Left renal cortex interstitium (tissue), 4 donors: ENCODE results near the gene SLC44A3. TPM values are rescaled to one million over a fixed set of nuclear protein-coding genes. Genes with fewer than 3 reads are reported as not detected.
A peak's percentile ranks its signal among the peaks of the same experiment; 100 is the strongest.

Experiments
- DNase-seq, 4 donors: peaks; one replicate each; pipeline ENCODE4 v3.0.0-alpha.2; 2013; ENCODE audit warnings: low read depth in 4 of 4, low spot score in 2 of 4, missing footprints in 1 of 4
- polyA plus RNA-seq, 4 donors: library from polyadenylated mRNA; unstranded; fragments of 120-200 nt; gene quantifications; one replicate each; pipeline ENCODE4 v1.2.1, GENCODE V29; 2013; ENCODE audit not compliant: insufficient read length in 4 of 4

SLC44A3 gene
- polyA plus RNA-seq, 4 donors = 60.1 to 98.0 (median 82.3) TPM

DNA sequence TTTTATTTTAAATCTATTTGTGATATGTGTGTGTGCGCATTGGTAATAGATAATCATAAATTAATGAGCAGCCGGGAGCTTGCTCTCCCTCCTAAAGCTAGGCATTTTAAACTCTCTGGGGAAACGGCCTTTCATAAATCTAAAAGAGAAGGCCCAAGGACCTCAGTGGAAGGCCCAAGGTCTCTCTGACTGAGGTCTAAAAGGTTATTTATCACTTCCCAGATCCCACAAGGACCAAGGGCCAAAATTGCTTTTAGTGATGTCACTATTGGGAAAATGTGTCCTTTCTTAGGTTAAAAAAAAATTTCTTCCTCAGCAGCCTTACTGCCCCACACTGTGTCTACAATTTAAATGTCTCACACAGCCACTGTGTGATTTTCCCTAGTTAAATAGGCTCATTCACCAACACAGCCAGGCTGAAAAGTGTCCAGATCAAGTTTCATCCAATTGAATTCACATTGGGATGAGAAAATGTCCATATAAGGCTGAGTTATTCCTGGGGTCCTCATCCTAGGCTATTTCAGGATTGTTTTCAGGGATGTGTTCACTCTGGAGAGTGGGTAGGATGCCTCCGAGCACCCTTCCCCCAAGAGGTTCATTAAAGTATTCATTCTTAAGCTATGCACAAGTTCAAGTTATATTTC lies 46.1 kb downstream of the SLC44A3 start:
- peak in 1 of 4 donors; percentile 55 for DNase-seq

DNA sequence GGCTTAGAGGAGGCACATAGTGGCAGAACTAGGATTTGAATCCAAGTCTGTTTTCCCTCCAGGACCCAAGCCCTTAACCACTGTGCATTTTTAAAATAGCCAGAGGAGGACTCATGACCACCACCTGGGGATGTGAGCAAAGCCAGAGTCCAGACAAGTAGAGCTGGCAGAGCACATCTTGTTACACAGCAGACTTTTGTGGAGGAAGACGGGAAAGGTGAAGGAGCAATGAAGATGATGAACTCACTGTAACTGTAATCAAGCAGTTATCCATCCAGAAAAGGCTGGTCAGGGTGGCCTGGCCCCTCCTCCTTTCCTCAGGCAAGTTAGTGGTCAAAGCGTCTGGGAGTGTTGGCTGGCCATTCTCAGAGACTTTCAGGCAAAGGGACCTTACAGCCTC lies 50.9 kb downstream of the SLC44A3 start:
- no peak for DNase-seq

GRCh38 chr1:94872771-94873495 lies 52.8 kb downstream of the SLC44A3 start:
- no peak for DNase-seq

DNA sequence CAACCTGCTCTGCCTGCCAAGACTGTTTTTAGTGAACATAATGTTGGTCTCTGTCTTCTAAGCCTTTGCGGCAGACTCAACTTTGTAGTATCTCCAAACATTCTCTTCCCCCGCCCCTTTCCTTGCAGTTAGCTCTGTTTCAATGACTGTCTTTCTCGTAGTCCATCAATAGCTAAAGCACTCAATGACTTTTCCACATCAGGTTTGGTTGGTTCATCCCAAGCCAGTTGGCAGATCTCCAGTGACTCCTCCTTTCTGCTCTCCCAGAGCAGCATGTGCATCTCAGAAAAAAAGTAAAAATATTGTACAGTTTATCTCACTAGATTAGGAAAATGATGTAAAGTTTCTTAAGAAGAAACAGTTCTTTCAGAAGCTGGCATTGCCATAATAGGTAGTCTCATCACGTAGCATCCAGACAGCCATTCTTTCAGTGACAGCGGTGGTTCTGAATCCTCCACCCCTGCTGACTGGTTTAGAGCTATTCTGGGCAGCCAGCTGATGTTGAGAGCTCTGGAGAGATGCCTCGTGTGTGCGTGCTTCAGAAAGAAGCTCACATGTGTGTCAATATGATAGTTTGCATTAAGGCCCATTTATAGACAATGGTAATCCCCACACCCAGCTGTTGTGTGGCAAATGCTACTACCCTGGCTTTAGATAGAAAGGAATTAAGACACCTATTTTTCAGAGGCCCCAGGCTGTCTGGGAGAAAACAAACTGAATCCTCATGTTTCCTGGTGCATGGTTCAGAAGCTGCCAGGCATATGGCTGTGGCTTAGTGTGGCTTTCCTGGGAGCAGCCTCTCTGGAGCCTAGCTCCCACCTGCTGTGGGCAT lies 53.6 kb downstream of the SLC44A3 start:
- no peak for DNase-seq

DNA sequence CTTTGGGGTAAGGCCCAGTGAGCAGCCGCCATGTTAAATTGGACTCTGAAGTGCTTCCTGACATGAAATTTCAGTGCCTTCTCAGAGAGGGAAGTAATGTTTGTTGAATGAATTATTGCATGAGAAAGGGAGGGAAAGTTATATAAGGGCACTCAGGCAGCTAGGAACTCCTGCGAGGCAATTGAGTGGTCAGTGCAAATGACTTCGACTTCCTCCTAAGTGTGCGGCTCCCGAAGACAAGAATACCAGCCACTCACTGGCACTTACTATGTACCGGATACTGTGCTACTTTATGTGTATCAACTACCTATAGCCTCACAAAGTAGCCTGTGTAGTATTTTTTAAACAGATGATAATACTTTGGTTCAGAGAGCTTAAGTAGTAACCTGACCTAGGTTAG lies 54.3 kb downstream of the SLC44A3 start:
- DNase-seq = no peak

GRCh38 chr1:94875794-94876193 lies 55.6 kb downstream of the SLC44A3 start:
- DNase-seq = no peak

GRCh38 chr1:94876362-94876761 lies 56.2 kb downstream of the SLC44A3 start:
- DNase-seq = no peak

GRCh38 chr1:94878329-94878728 lies 58.2 kb downstream of the SLC44A3 start:
- DNase-seq = no peak

DNA sequence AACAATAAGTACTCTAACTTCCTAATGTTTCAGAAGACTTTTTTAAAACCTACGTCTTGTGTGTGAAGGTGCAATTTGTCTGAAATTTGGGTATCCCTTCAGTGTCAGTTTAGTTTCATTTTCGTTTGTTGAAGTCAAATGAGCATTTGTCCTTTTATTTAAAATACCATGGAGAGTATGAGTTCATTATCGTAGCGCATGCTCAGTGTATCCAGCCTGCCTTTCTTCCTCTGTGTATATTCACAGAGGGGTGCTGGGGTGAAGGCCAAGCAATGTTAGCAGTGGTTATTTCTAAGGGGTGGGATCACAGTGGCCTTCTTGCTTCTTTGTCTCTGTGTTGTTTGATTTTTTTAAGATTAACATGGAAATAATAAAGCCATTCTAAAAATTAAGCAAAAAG lies 63.5 kb downstream of the SLC44A3 start:
- peak in 1 of 4 donors; percentile 19 for DNase-seq

- DNase-seq = peak in 3 of 4 donors; percentile 39 to 65 (median 53)
Observed at GRCh38 chr1:94884106-94884505, 63.9 kb downstream of the SLC44A3 start.

GRCh38 chr1:94884507-94884906 lies 64.3 kb downstream of the SLC44A3 start:
- DNase-seq = peak in 1 of 4 donors; percentile 27

DNA sequence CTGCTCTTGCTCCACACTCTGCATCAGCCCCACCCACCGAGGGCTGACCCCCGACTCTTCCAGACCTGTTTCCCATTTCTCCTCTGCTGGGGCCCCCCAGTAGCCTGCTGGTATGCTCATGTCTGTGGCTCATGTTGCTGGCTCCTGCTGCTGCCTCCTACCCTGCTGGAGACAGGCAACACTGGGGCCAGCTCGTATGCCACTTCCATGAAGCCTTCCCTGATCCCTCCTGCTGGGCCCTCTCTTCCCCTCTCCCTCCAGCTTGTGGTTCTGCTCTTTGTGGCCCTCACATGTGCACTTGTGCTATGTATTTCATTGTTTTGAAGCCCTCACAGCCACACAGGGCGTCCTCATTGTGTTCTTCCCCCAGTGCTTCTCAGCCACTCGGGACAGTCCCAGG lies 66.2 kb downstream of the SLC44A3 start:
- DNase-seq = no peak

GRCh38 chr1:94887106-94887505 lies 66.9 kb downstream of the SLC44A3 start:
- no peak for DNase-seq

- DNase-seq = no peak
Observed at GRCh38 chr1:94887603-94888171, 67.5 kb downstream of the SLC44A3 start.

DNA sequence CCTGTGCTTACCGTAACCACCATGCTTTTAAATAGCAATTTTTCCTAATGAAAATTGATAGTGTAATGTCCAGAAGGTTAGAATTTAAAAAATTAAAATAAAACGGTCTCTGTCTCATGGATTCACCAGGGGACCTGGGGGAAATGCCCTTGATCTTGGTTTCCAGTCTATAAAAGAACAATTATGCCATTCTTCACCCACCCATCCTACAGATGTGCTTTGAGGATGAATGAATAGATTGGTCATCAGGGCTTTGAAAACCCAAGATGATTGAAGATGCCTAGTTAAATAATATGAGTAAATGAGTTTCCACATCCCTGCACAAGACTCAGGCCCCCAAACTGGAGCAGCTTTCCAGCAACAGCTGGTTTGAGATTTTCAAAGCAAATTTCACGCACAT lies 68.0 kb downstream of the SLC44A3 start:
- no peak for DNase-seq

GRCh38 chr1:94892604-94893254 lies 72.6 kb downstream of the SLC44A3 start:
- DNase-seq = no peak

DNA sequence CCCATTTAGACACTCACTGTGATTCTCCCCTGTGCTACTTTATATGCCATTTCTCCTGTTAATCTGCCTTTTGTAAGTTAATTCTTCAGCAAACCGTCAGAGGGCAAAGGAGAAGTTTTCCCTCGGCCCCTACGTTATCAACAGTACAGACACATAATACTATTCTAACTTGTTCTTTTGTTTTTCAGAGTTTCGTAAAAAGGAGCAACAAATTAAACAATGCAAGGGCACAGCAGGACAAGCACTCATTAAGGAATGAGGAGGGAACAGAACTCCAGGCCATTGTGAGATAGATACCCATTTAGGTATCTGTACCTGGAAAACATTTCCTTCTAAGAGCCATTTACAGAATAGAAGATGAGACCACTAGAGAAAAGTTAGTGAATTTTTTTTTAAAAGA lies 74.5 kb downstream of the SLC44A3 start:
- no peak for DNase-seq

GRCh38 chr1:94895518-94895917 lies 75.4 kb downstream of the SLC44A3 start:
- DNase-seq = no peak

GRCh38 chr1:94898491-94899385 lies 78.6 kb downstream of the SLC44A3 start:
- DNase-seq = no peak

GRCh38 chr1:94899756-94900155 lies 79.6 kb downstream of the SLC44A3 start:
- DNase-seq = no peak
